Mucosa of descending colon (tissue), 3 donors: ENCODE data around the gene RBM8A. TPM values are rescaled to one million over a fixed set of nuclear protein-coding genes. Genes with fewer than 3 reads are reported as not detected.

Experiments
- ATAC-seq: fragments of 200-7000 bp; cut with Tn5 transposase; one replicate; pipeline ENCODE4 v1.9.1; 2020; ENCODE audit warnings: mild to moderate bottlenecking, moderate library complexity
- DNase-seq, 3 donors: peaks; one replicate each; pipeline ENCODE4 v3.0.0-alpha.2; 2020
- H3K36me3 ChIP-seq: fragments of 200-600 bp; one replicate; pipeline ENCODE4 v1.8.0; 2021; ENCODE audit warnings: low read depth, mild to moderate bottlenecking
- H3K4me1 ChIP-seq: fragments of 200-600 bp; one replicate; pipeline ENCODE4 v1.8.0; 2021; ENCODE audit warnings: low read depth, mild to moderate bottlenecking
- H3K4me3 ChIP-seq: fragments of 200-600 bp; one replicate; pipeline ENCODE4 v1.8.0; 2021; ENCODE audit warnings: mild to moderate bottlenecking
- H3K9me3 ChIP-seq: fragments of 200-600 bp; one replicate; pipeline ENCODE4 v1.8.0; 2021; ENCODE audit warnings: mild to moderate bottlenecking
- CTCF ChIP-seq: fragments of 200-600 bp; IDR thresholded peaks from one replicate; pipeline ENCODE4 v1.8.0; 2022; ENCODE audit warnings: antibody characterized with exemption, mild to moderate bottlenecking
- intact Hi-C, 2 donors: fragments of 100-400 bp; cut with DNase I in 1 of 2; cut with micrococcal nuclease in 1 of 2; formaldehyde crosslinking; loops; one replicate each; pipeline versions ENCODE4 v1.11.0 to v1.11.1; 2022; cut with DNase I, micrococcal nuclease
- total RNA-seq, 3 donors: library from RNA; stranded (reverse); fragmentation: NEBNext Ultra II Directional in 2 of 3; extraction: Animal tissue kit (Norgen Biotek cat#: 25700) in 2 of 3; gene quantifications; one replicate each; pipeline versions ENCODE4 v1.2.1 to v1.2.4, GENCODE V29; 2021 to 2023
- donor health status: DM: no; HTN: no; CAD: no; lungs with moderate emphysema.
- donor health status: DM: no; HTN: no; CAD: no.
- donor health status: DM: no; HTN: yes; CAD: no.

RBM8A gene
- total RNA-seq, 3 donors from 2014 or later: 82.3 to 94.5 (median 93.9) TPM

GRCh38 chr1:145918992-145919939 is 8.0 kb downstream of the RBM8A start:
- Histone ChIP-seq H3K4me1 (peaks cover 22% of the 10 kb centered on the region), H3K36me3 (no peaks in the 10 kb centered on the region), H3K4me3 (peak overlapping the region; percentile 70), H3K9me3 (no peaks in the 10 kb centered on the region)
- ATAC-seq (peak; percentile 93), DNase-seq (peak; percentile 68 to 83 (median 69))
- no peak for TF ChIP-seq CTCF
- intact Hi-C loops: loop anchor here in 1 of 2 donors (10.0 kb wide), 1 partner anchor 46 kb away; the partner anchor contains the start of genes ANKRD34A and POLR3GL

GRCh38 chr1:145918144-145918991 is 8.9 kb downstream of the RBM8A start, which contains the start of gene PEX11B:
TSS of gene PEX11B (minus strand) at chr1:145918717. CDS start at chr1:145918688, 29 bp downstream.
- intact Hi-C loops: loop anchor here in 1 of 2 donors (10.0 kb wide), 1 partner anchor 46 kb away; the partner anchor contains the start of genes ANKRD34A and POLR3GL
- peak within 1 kb of the TSS; percentile 70 for H3K4me3 ChIP-seq
- peak; percentile 96 for ATAC-seq
- no peaks in the 10 kb centered on the region for H3K36me3 ChIP-seq
- no peak for TF ChIP-seq CTCF
- peaks cover 22% of the 10 kb centered on the region for H3K4me1 ChIP-seq
- peak; percentile 94 to 95 (median 94) for DNase-seq
- no peaks in the 10 kb centered on the region for H3K9me3 ChIP-seq

GRCh38 chr1:145917595-145917994 is 9.7 kb downstream of the RBM8A start:
- DNase-seq: no peak
- Histone ChIP-seq H3K4me3 (no peak overlapping the region), H3K36me3 (no peaks in the 10 kb centered on the region), H3K4me1 (peaks cover 22% of the 10 kb centered on the region), H3K9me3 (no peaks in the 10 kb centered on the region)
- no peak for TF ChIP-seq CTCF
- no peak for ATAC-seq
- intact Hi-C loops: loop anchor here in 1 of 2 donors (10.0 kb wide), 1 partner anchor 47 kb away; the partner anchor contains the start of genes ANKRD34A and POLR3GL

- DNase-seq (no peak), ATAC-seq (no peak)
- H3K9me3 ChIP-seq: no peaks in the 10 kb centered on the region
- peaks cover 22% of the 10 kb centered on the region for H3K4me1 ChIP-seq
- H3K4me3 ChIP-seq: no peak overlapping the region
- intact Hi-C loops: loop anchor here in 1 of 2 donors (10.0 kb wide), 1 partner anchor 48 kb away; the partner anchor contains the start of genes ANKRD34A and POLR3GL
- no peak for TF ChIP-seq CTCF
- no peaks in the 10 kb centered on the region for H3K36me3 ChIP-seq
These were observed 10.5 kb downstream of the RBM8A start for GRCh38 chr1:145916745-145917144.

- intact Hi-C loops: loop anchor here in 1 of 2 donors (10.0 kb wide), 1 partner anchor 53 kb away; the partner anchor contains the start of genes ANKRD34A and POLR3GL
- Histone ChIP-seq H3K4me3 (no peak overlapping the region), H3K36me3 (no peaks in the 10 kb centered on the region), H3K9me3 (no peaks in the 10 kb centered on the region), H3K4me1 (peaks cover 2% of the 10 kb centered on the region)
- no peak for TF ChIP-seq CTCF
- ATAC-seq (no peak), DNase-seq (no peak)
These were observed 15.1 kb downstream of the RBM8A start for GRCh38 chr1:145912128-145912641.
